T-helper 2 cell treated with Interferon-gamma antibody and Interleukin-4, amounts not matched to agents 100 ng/mL and 5 ng/mL, for 36 hours (primary cell): ENCODE results near the gene CARD9. TPM values are rescaled to one million over a fixed set of nuclear protein-coding genes. Genes with fewer than 3 reads are reported as not detected.
"Not testable (repeated sequence)": the region's sequence is repeated elsewhere in the genome, so short reads cannot be mapped to it uniquely, and the experiment has no call there.

Experiments
- intact Hi-C: fragments of 100-400 bp; cut with micrococcal nuclease; formaldehyde crosslinking; loops from one replicate; pipeline ENCODE4 v1.15.1; 2023
- total RNA-seq: library from RNA; stranded (reverse); gene quantifications from 2 replicates; pipeline ENCODE4 v1.2.3, GENCODE V29; 2022

The CARD9 gene
- total RNA-seq, 1 donor from 2014 or later, result 3.8 TPM

DNA sequence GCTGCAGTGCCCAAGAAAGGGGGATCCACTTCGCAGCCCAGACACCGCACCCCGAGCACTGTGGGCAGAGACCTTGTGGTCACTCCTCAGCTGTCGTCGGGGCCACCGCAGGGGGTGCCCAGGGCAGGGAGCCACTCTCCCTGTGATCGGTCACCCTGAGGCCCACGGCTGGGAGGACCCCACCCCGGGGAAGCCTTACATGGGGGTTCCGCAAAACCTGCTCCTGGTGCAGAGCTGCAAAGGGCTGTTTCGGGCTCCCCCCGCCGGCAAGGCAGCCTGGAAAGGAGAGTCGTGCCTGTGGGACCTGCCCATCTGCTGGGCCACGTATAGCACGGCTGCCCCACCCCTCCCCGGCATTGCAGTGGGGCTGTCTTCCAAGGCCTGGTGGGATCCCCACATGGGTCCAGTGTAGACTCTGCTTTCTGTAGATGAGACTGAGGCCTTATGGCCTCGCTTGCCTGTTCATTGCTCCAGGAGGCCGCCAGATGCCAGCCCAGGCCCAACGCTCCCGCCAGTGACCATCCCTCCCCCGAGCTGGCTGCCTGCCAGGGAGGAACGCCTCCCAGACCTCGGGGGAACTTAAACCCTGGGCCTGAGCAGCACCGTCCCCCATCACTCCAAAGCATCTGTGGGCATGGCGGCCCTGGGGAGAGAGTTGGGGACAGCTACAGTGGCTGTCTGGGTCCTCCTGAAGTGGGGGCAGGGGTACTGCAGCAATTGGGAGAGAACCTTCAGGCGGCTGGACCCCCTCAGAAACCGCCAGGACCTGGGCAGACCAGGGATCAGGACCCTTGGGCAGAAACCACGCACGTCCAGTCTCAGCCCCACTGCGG is 8.3 kb downstream of the CARD9 start:
- intact Hi-C loops, result loop anchor here (5.0 kb wide), 1 partner anchor 458 kb away; the partner anchor contains the start of gene CAMSAP1

DNA sequence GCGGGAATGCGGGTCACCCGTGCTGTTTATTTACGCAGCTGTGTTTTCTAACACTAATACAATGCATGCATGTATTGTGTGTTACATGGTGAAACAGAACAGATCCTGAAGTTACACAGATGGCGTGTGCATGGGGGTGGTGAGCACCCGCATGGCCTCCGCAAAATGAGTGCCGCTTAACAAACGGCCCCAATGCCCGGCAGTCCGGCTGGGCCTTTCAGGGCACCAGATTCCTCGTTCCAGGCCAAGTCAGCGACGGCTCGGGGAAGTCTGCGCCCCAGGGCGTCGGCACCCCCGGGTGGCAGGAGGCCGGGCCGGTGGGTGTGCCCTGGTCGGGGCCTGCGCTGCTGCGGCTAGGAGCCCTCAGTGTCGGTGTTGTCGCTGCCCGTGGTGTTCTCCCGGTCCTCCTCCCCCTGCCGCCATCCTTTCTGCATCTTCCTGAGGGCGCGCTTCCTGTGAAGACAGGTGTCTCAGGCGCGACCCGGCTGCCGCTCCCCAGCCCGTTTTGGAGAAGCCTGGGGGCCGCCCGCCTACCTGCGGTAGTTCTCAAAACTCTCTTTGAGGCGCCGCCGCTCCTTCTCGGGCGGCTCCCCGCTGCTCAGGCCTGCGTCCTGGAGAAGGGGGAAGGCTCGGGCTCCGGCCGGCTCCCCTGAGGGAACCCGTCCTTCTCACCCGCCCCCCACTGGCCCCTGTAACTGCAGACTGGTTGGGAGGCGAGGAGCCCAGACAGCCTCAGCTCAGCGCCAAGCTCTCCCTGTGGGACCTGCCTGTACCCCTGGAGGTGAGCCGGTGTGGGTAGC is 9.3 kb downstream of the CARD9 start:
- intact Hi-C loops, result loop anchor here (1.0 to 5.0 kb wide), 6 partner anchors 21 to 457 kb away; partner anchors contain the start of genes CAMSAP1, QSOX2, SEC16A and SNAPC4

DNA sequence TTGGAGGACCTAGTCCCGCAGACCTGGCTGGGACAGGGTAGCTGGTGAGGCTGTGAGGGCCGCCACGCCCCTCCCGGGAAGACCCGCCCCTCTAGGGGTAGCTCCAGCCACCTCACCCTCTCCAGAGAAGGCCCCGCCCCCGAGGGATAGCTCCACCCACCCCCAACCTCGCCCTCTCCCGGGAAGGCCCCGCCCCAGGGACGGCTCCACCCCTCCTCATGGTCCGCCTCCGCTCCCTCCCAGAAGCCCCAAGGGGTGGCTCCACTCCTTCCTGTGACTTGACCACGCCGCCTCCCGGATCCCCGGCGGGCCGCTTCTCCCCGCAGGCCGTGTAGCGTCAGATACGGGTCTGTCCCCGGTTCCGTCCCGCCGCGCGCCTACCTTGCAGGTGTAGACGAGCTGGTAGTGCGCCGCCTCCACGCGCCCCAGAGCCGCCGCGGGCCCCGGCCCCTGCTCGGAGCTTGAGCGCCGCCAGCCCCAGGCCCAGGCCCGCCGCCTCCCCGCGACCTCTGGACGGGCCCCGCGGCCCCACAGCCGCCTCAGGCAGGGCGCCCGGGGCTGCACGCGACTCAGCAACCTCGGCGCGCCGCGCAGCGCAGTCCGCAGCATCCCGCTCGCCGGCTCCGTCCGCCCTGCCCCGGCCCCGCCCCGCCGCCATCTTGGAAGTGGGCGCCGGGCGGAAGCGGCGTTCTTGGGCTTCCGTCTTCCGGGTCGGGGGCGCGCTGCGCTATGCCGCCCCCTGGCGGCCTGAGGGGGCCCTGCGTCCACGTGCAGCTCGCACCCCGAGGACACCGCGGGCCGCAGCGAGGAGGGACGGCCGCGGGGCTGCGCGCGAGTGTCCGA is 10.1 kb downstream of the CARD9 start, which contains the start of gene DNLZ:
Gene DNLZ, minus strand, starts transcription at position 639 of the 843 bp plus-strand sequence. Its CDS starts 30 bp downstream, at position 609.
- intact Hi-C loops, result loop anchor here (1.0 to 5.0 kb wide), 6 partner anchors 21 to 456 kb away; partner anchors contain the start of genes CAMSAP1, QSOX2, SEC16A and SNAPC4

DNA sequence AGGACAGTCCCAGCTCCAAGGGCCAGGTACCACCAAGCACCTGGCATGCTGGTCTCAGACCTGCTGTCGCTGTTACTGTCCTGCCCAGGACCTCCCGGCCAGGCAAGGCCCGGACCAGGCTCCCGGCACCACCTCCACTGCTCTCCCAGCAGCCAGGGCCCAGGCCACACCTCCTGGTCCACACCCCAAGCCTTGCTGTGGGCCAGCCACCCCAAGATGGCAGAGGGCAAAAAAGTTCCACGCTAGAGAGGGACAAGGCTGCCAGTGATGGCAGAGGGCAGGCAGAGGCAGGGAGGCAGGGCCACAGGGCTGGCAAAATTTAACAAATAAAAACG is 11.1 kb downstream of the CARD9 start:
- intact Hi-C loops, result loop anchor here (2.0 to 5.0 kb wide), 3 partner anchors 20 to 455 kb away; partner anchors contain the start of genes CAMSAP1 and SNAPC4

DNA sequence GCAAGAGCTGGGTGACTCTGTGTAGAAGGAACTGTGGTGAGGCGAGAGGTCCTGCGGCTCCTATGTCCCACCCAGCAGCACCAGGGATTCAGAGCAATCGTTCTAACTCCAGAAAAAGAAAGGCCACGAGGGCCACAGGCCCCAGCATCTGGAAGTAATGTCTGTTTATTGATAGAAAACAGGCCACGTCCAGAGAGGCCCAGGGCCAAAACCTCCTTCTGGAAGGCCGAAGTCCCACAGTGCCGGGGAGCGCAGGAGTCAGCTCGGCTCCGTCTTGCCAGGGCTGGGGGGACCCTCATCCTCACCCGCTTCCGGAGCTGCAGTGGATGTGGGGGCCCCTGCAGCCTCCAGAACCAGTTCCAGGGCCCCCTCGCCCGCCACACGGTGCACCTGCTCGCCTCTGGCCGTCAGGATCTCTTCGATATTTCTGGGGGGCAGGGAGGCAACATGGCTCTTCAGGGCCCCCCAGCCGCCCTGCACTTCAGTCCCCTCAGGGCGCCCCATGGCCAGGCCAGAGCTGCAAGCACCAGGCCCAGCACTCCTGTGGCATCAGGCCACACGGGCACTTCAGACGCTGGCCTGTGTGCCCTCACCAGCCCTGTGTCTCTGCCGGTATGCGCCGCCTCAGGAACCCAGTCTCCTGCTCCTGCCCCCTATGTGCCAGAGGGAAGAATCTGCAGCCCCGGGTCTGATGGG is 11.6 kb downstream of the CARD9 start:
- intact Hi-C loops, result loop anchor here (2.0 to 5.0 kb wide), 3 partner anchors 19 to 455 kb away; partner anchors contain the start of genes CAMSAP1 and SNAPC4

DNA sequence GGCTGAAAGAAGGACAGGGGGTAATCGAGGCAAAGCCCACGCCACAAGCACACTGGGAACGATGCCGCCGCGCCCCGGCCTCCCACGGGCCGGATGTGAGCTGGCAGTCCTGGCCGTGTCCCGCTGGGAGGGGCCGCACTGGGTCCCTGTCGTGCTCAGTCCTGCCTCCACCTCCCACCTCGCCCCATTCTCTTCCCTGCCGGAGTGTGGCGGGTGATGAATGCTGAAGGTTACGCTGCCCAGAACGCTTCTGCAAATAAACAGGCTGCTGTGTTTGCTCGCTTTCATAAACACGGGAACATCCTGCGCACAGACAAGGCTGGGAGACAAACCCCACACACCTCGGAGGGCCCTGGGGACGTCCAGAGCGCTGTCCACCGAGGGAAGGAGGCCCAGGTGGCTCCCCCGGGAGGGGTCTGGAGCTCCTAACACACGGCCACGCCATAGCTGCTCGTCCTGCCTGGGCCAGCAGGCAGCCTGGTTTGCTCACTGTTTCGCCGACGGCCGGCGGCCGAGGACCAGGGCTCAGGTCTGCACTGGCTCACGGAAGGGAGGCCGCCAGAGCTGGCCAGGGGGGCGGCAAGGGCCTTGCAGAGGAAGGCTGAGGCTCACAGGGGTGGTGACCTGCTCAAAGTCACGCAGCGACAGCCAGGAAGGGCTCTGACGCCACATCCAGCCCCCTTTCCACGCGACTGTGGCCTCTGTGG is 12.3 kb downstream of the CARD9 start:
- intact Hi-C loops, result loop anchor here (5.0 kb wide), 1 partner anchor 454 kb away; the partner anchor contains the start of gene CAMSAP1

DNA sequence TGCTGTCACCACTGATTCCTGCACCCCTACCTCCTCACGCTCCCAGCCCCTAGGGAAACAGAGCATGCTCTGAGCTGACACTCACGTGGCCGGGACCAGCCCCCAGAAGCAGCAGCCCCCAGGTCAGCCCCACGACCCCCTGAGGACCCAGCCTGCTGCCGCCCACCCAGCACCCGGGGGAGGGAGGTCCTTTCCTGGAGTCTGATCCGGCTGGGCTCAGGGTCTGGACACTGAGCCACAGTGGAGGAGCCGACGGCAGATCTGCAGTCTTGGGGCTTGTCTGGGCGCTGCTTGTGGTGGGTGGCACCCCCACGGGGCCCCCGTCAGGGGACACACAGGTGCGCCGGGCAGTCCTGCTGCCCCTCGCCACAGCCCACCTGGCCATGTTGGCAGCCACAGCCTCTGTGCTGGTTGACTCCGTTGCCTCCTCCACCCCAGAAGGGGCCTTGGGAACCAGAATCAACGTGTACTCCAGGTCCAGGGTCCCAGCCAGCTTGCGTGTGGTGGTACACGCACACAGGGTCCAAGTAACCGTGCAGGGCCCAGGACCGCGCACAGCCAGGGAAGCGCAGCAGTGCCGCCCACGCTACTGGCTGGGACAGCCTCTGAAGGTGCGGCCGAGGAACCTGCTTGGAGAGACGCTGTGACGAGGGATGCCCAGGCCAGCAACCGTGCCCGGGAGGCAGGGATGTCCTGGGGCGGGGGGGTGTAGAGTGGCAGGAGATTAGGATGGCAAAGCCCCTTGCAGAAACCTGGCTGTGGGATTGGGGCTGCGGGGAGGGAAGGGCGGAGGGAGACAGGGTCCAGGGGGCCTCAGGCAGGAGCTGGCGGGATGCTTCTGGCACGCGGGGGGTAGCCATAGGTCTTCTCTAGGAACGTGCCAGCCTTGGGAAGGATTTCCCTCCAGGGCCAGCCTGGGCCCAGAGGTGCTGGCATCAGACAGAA is 13.4 kb downstream of the CARD9 start:
- intact Hi-C loops, result loop anchor here (5.0 kb wide), 1 partner anchor 453 kb away; the partner anchor contains the start of gene CAMSAP1

DNA sequence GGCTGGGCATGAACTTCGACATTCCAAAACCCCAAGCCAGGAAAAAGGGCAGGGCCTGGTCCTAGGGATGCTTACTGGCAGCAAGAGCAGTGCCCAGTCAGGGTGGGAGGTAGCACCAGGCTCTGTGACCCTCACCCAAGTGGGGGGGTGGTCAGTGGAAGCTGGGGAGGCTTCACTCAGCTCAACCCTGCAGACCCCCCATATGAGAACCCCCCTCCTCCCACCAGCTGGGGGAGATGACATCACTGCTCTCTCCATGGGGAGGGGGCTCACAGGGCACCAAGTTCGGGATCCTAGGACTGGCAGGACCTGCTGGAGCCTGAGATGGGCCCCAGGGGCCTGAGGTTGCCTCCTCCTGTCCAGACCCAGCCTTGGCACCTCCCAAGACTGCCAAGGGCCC is 14.6 kb downstream of the CARD9 start:
- intact Hi-C loops, result no loop called here

DNA sequence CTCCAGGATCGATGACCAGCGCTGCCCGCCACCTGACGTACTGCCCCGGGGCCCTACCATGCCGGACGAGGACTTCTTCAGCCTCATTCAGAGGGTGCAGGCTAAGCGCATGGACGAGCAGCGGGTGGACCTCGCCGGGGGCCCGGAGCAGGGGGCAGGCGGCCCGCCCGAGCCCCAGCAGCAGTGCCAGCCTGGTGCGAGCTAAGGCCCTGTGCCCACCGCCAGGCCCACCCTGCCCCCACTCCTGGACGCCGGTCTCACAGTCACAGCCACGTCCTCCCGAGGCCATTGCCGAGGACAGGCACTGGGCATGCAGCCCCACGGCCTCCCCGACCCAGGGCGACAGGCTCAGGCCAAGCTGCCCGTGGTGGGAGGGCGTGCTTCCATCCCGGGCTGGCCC is 15.5 kb downstream of the CARD9 start:
- intact Hi-C loops, result no loop called here

DNA sequence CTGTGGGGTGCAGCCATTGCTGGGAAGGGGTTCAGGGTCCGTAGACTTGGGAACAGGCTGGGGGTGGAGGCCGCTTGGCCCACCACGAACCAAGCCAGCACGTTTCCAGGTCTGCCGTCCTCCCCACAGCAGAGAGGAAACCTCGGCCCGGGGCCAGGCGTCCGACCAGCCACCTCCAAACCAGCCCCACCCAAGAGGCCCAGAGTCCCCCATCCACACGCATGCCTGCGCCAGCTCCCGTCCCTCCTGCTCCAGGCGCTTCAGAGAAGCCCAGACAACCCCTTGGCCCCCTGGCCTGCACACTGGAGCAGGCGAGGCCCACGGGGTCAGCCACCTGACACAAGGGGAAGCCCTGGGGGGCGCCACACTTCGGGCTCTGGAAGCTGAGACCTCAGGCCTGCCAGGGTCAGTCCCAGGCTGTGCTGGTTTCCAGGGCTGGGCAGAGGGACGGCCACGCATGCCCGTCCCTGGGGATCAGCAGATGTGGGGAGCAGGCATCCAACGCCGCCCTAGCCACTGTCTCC is 16.2 kb downstream of the CARD9 start:
- intact Hi-C loops, result no loop called here

DNA sequence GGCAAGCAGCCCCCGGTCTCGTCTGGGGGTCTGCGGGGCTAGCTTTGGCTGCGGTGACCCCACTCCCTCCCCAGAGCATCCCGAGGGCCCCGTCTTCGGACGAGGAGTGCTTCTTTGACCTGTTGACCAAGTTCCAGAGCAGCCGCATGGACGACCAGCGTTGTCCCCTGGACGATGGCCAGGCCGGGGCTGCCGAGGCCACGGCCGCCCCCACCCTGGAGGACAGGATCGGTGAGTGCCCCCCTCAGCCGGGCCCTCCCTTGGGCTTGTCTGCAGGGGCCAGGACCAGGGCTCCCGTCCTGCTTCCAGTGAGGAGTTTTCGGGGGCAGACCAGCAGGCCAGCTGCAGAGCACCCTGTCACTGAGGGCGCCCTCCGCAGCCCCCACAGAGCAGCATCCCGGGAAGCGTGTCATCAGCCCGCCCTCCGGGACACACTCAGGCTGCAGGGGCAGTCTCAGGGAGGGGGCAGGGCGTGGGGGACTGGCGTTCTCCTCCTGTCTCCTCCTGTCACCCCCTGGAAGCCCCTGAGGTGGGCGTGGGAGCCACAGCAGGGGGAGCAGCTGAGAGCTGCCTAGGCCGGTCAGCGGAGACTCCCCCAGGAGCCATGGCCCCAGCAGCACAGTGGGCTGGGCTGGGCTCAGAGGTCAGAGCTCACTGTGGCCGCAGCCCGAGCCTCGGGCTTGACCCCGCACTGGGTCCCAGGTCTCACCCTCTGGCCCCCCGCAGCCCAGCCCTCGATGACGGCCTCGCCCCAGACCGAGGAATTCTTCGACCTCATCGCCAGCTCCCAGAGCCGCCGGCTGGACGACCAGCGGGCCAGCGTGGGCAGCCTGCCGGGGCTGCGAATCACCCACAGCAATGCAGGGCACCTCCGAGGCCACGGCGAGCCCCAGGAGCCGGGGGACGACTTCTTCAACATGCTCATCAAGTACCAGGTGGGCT is 17.6 kb downstream of the CARD9 start:
- intact Hi-C loops, result no loop called here

DNA sequence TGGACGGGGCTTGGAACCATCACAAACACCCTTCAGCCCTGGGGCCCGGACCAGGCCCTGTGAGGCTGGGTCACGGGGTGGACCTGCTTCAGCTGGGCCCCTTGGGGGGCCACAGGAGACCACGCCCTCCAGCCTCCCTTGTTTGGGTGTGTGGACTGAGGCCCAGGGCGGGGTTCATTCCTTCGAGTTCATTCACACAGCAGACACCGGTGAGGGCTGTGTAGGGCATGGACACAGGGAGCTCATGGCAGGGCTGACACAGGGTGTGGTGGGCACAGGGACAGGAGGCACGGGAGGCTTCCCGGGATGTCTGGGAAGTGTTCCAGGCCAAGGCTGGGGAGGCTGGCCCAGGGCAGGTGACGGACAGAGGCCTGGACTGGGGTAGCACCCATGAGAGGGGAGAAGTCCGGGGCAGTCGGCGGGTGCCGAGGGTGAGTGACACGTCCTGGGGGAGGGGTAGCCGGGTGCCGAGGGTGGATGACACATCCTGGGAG is 18.8 kb downstream of the CARD9 start:
- intact Hi-C loops, result no loop called here

DNA sequence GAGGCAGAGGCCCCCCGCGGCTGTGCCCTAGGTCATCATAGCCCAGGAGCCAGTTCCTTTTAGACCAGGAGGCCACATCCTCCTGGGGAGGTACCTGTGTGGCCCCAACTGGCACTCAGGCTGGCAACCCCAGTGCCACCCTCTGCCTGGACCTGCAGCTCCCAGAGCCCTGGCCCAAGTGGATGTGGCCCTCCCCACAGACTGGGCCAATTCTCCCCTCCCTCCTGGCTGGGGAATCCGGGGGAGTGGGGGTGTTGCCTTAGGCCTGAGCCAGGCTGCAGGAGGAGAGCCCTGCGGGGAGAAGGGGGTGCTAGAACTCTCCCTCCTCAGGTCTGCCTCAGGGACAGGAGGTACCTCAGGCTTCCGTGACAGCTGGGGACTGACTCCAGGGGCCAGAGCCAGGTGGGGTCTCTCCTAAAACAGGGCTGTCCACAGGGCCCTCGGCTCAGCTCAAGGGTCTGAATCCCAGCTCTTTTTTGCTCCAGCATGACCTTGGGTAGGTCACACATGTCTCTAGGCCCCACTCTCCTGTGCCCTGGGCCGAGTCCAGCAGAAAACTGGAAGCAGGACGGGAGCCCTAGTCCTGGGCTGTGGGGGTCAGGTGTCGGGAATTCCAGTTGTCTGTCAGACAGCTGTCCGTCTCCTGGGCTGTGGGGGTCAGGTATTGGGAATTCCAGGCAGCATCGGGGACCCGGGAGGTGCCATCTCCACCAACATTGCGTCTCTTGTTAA is 19.5 kb downstream of the CARD9 start:
- intact Hi-C loops, result no loop called here

DNA sequence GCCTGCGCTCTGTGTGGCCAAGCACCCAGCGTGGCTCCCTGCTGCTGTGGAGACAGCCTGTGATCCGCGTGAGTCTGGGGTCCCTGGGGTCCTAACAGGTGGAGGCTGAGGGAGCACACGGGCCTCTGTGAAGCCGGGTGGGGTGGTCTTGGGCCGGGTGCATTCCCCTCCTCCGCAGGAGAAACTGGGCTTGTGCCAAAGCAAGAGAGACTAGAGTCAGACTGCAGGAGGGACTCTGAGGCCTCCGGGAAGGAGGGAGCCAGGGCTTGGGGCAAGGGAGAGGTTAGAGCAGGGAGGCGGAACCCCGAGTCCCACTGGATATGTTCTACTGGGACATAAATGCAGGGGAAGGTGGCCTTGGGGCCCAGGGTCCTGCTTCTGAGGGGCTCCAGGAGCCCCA is 20.4 kb downstream of the CARD9 start:
- intact Hi-C loops, result no loop called here

DNA sequence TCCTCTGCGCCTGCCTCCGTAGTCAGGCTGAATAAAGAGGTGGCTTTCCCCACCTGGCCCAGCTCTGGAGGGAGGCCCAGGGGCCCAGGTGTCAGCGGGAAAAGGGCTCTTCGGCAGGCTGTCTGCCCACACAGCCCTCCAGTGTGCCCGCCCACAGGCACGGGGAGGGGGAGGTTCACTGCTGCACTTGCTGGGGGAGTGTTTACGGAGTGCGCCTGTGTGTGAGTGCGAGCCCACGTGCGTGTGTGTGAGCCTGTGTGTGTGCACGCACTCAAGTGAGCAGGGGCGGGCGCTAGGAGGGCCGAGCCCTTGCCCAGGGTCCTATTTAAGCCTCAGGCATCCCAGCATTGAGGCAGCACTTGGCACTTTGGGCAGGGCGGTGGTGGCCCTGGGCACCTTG is 20.8 kb downstream of the CARD9 start:
- intact Hi-C loops, result no loop called here

DNA sequence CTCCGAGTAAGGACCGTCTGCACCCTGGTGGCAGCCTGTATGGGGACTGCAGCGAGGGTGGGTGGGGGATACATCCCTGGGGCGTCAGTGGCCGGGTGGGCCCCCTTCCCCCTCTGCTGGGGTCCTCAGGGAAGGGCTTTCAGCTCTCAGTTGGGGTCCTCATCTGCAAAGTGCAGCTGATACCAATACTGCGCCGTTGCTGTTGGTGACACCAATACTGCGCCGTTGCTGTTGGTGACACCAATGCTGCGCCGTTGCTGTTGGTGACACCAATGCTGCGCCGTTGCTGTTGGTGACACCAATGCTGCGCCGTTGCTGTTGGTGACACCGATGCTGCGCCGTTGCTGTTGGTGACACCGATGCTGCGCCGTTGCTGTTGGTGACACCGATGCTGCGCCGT is 21.6 kb downstream of the CARD9 start:
- intact Hi-C loops, result not testable (repeated sequence)
